Thoracic aorta (tissue), 2 donors: ENCODE measurements around the gene NCAPG2. TPM values are rescaled to one million over a fixed set of nuclear protein-coding genes. Genes with fewer than 3 reads are reported as not detected.

ENCODE experiments used
- ATAC-seq: fragments of 150-250 bp; one replicate; pipeline ENCODE4 v1.8.0; 2017; ENCODE audit warnings: low read depth; ENCODE audit not compliant: insufficient number of reproducible peaks, low FRiP score
- DNase-seq: peaks from one replicate; pipeline ENCODE4 v3.0.0-alpha.2; 2020; ENCODE audit warnings: low spot score
- H3K27ac ChIP-seq, 2 donors: fragments of 200-600 bp; sonication (generic); 1 replicate in 1 of 2; 2 replicates in 1 of 2; pipeline ENCODE4 v1.5.1; 2016; ENCODE audit warnings: mild to moderate bottlenecking in 2 of 2, moderate library complexity in 2 of 2
- H3K27me3 ChIP-seq: fragments of 200-600 bp; sonication (generic); replicated peaks from 2 replicates; pipeline ENCODE4 v1.6.0; 2016; ENCODE audit warnings: mild to moderate bottlenecking; ENCODE audit not compliant: insufficient read depth
- H3K36me3 ChIP-seq: fragments of 200-600 bp; sonication (generic); one replicate; pipeline ENCODE4 v1.5.1; 2016
- H3K4me1 ChIP-seq, 2 donors: fragments of 200-600 bp; sonication (generic); 1 replicate in 1 of 2; 2 replicates in 1 of 2; pipeline versions ENCODE4 v1.5.1 to v1.6.0; 2016; ENCODE audit warnings: low read depth in 2 of 2, mild to moderate bottlenecking in 1 of 2; ENCODE audit not compliant: control insufficient read depth in 1 of 2
- H3K4me3 ChIP-seq: fragments of 200-600 bp; sonication (generic); 2 replicates; pipeline ENCODE4 v1.5.1; 2016; ENCODE audit warnings: mild to moderate bottlenecking
- H3K9me3 ChIP-seq: fragments of 200-600 bp; sonication (generic); 2 replicates; pipeline ENCODE4 v1.5.1; 2016
- CTCF ChIP-seq: fragments of 200-600 bp; sonication (generic); IDR thresholded peaks from one replicate; pipeline ENCODE4 v1.5.1; 2019; ENCODE audit warnings: antibody characterized with exemption
- total RNA-seq, 2 donors: library from RNA; depleted of rRNA; stranded (reverse); fragments of >200 nt; gene quantifications; one replicate each; pipeline versions ENCODE4 v1.1.0 to v1.2.3, GENCODE V29; 2016

NCAPG2 gene
- total RNA-seq, 2 donors from 2014 or later = 4.1 to 8.4 TPM

GRCh38 chr7:158603773-158604755, 100.5 kb downstream of the NCAPG2 start:
- ATAC-seq = no peak
- Histone ChIP-seq H3K27me3 (no peaks in the 10 kb centered on the region), H3K9me3 (no peaks in the 10 kb centered on the region), H3K27ac (no peak overlapping the region), H3K4me1 (no peaks in the 10 kb centered on the region), H3K36me3 (no peaks in the 10 kb centered on the region), H3K4me3 (no peak overlapping the region)
- DNase-seq = no peak
- TF ChIP-seq CTCF = no peak

DNA sequence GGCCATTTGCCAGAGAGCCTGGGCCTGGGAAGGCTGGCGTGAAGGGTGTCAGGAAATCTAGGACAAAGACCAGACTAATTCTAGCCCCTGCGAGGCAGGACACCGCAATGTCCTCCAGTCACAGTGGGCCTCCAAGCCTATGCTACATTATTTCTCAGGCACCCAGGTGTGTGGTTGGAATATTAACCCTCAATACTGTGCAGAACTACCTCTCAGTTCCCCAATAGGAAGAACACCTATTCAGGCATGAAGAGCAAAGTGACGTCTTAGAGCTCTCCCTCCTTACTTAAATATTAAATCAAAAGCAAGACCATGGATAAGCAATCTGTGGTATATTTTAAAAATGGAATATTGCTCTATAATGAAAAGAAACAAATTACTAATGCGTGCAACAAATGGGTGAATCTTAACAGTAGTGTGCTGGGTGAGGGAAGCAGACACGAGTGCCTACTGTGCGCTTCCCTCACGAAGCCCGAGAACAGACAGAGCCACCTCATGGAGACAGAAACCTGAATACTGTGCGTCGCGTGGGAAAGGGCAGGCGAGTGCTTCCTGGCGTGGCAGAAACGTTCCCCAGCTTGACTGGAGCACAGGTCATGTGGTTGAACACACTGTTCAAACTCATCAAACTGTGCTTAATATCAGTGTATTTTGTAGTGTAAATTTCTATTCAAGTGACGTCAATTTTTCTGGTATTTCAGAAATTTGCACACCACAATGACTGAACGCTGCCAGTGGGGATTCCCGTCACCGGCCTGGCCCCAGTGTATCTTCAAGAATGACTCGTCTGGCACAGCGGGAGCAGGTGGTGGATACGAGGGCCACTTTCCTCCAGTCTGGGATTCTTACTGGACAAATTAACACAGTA, 101.5 kb downstream of the NCAPG2 start:
- TF ChIP-seq CTCF = no peak
- Histone ChIP-seq H3K27ac (no peak overlapping the region), H3K27me3 (no peaks in the 10 kb centered on the region), H3K9me3 (no peaks in the 10 kb centered on the region), H3K4me1 (no peaks in the 10 kb centered on the region), H3K4me3 (no peak overlapping the region), H3K36me3 (no peaks in the 10 kb centered on the region)
- DNase-seq = no peak
- no peak for ATAC-seq

DNA sequence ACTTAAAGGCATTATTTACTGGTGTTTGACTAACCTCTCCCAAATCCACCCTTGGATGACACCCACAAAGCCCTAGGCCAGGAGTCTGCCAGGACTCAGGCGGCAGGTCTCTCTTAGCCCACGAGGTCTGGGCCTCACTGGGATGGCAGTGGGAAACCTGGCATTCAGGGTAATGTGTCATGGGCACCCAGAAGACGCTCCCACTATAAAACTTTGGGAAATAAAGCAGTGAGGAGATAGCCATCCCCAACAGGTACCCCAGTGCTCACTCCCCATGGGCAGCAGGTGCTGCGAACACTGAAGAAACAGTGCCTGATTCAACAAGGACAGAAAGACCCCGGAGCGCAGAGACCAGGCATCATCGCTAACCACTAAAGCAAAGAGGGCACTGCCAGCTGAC, 102.6 kb downstream of the NCAPG2 start:
- Histone ChIP-seq H3K27ac (no peak overlapping the region), H3K4me1 (no peaks in the 10 kb centered on the region), H3K27me3 (no peaks in the 10 kb centered on the region), H3K36me3 (no peaks in the 10 kb centered on the region), H3K9me3 (no peaks in the 10 kb centered on the region), H3K4me3 (no peak overlapping the region)
- no peak for ATAC-seq
- no peak for TF ChIP-seq CTCF
- no peak for DNase-seq

GRCh38 chr7:158601090-158601489, 103.5 kb downstream of the NCAPG2 start:
- Histone ChIP-seq H3K36me3 (no peaks in the 10 kb centered on the region), H3K27ac (no peak overlapping the region), H3K4me3 (no peak overlapping the region), H3K9me3 (no peaks in the 10 kb centered on the region), H3K4me1 (no peaks in the 10 kb centered on the region), H3K27me3 (no peaks in the 10 kb centered on the region)
- no peak for TF ChIP-seq CTCF
- DNase-seq = no peak
- ATAC-seq = no peak

- no peaks in the 10 kb centered on the region for H3K27me3 ChIP-seq
- no peak overlapping the region for H3K4me3 ChIP-seq
- H3K36me3 ChIP-seq = no peaks in the 10 kb centered on the region
- H3K4me1 ChIP-seq = no peaks in the 10 kb centered on the region
- no peak for ATAC-seq
- TF ChIP-seq CTCF = no peak
- H3K27ac ChIP-seq = no peak overlapping the region
- DNase-seq = no peak
- no peaks in the 10 kb centered on the region for H3K9me3 ChIP-seq
Observed at GRCh38 chr7:158596745-158597144, 107.9 kb downstream of the NCAPG2 start.
